ENCODE measurements around the gene TNS1. TPM values are rescaled to one million over a fixed set of nuclear protein-coding genes. Genes with fewer than 3 reads are reported as not detected.

TNS1 gene
- total and polyA plus RNA-seq, 2 experiments from 2014 or later, result 81.6 to 99.3 TPM

DNA sequence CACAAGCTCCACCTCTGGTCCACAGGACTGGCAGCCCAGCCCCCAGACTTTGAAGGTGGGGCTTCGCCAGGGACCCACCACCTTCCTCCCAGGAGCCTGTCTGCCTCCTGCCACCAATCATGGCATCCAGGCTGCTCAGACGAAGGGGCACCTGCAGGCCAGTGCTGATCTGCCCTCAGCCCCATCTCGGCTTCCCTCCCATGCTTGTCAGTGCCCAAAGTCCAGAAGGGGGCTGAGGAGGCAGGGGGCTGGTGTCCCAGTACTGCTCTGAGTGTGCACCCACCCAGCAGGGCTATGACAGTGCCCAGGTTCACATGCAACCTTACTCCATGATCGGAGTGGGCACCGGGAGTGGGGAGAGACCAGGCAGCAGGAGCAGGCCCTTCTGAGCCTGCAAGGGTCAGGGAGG is 40.9 kb upstream of the TNS1 start:
- Histone ChIP-seq H3K27me3 (replicated peaks; ENCODE audit: insufficient read depth) (peaks cover 69% of the 10 kb centered on the region), H3F3A (ENCODE audit: insufficient read depth) (no peaks in the 10 kb centered on the region), H3K9ac (no peak overlapping the region), H3K27ac (no peak overlapping the region), H3K36me3 (ENCODE audit: low read depth) (no peaks in the 10 kb centered on the region), H3K4me1 (ENCODE audit: insufficient read depth) (no peaks in the 10 kb centered on the region), H4K20me1 (ENCODE audit: insufficient read depth) (no peaks in the 10 kb centered on the region), H2AFZ (no peak overlapping the region), H3K9me3 (ENCODE audit: low read depth) (no peaks in the 10 kb centered on the region), H3K79me2 (ENCODE audit: insufficient read depth) (no peaks in the 10 kb centered on the region), H3K4me2 (ENCODE audit: unreplicated experiment) (no peak overlapping the region), H3K9me2 (ENCODE audit: insufficient read depth) (no peaks in the 10 kb centered on the region), H3K4me3 (no peak overlapping the region)
- WGBS, 2 experiments (ENCODE audit: low coverage in 1 of 2, low lambda C conversion rate in 2 of 2, missing lambda C conversion rate in 2 of 2), result 72 to 80% methylated on average over 5 of the region's 5 CpGs
- no peak for TF ChIP-seq EZH2 (IDR thresholded peaks at IDR 0.05; ENCODE audit: insufficient read depth, poor library complexity, severe bottlenecking)
- no peak for TF ChIP-seq EZH2phosphoT487 (IDR thresholded peaks at IDR 0.05; ENCODE audit: insufficient read depth, low read depth)
- DNase-seq, result no peak
- in situ Hi-C loops (cut with MboI), result no loop called here

DNA sequence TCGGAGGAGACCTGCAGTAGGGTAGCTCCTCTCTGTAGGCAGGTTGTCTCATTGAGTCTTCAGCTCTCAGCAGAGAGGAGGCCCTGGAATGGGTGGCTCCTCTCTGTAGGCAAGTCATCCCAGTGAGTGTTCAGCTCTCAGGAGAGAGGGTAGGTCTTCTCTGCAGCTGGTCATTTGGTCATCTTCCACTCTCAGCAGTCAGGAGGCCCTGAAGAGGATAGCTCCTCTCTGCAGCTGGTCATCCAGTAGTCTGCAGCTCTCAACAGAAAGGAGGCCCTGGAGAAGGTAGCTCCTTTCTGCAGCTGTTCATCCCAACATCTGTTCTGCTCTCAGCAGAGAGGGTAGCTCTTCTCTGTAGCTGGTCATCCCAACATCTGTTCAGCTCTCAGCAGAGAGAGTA is 40.3 kb upstream of the TNS1 start:
- no peaks in the 10 kb centered on the region for H3K9me2 ChIP-seq (ENCODE audit: insufficient read depth)
- WGBS, 2 experiments (ENCODE audit: low coverage in 1 of 2, low lambda C conversion rate in 2 of 2, missing lambda C conversion rate in 2 of 2), result 80 to 81% methylated on average over 1 of the region's 1 CpG
- no peak overlapping the region for H3K4me2 ChIP-seq (ENCODE audit: unreplicated experiment)

DNA sequence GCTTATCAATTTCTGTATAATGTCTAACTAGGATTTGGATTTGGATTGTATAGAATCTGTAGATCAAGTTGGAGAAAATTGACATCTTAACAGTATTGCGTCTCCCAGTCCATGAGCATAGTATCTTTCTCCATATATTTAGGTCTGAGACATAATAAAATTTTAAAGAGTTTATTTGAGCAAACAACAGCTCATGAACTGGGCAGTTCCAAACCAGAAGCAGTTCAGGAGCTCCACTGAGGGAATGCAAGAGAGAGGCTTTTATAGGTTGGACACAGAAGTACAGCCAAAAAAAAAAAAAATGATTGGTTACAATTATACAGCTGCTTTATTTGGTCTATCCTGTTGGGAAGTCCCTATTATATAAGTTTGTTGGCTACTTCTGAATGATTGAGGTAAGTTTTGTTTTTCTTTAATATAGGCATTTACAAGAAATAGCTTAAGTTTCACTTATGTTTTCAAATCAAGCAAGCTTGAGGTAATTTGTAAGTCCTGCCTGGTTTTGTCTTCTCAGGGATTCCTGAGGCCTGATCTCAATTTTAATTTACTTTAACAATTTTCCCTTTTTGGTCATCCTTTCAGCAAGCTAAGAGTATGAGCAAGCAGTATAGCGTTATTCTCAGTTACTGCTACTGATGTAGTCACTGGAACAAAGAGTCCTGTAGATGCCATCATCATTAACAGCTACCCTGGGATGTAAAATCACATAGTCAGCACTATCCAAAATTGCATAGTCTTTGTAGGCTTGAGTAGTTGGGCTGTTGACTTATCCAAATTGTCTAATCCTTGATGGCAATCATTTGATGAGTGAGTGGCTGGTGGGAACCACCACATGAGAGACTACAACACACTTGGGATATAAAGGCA is 38.7 kb upstream of the TNS1 start:
- Histone ChIP-seq H3K4me2 (ENCODE audit: unreplicated experiment) (no peak overlapping the region), H3K9me2 (ENCODE audit: insufficient read depth) (no peaks in the 10 kb centered on the region), H4K20me1 (ENCODE audit: insufficient read depth) (no peaks in the 10 kb centered on the region), H3K4me1 (ENCODE audit: insufficient read depth) (no peaks in the 10 kb centered on the region), H3K9ac (no peak overlapping the region), H3F3A (ENCODE audit: insufficient read depth) (no peaks in the 10 kb centered on the region), H3K36me3 (ENCODE audit: low read depth) (no peaks in the 10 kb centered on the region), H3K27me3 (replicated peaks; ENCODE audit: insufficient read depth) (peaks cover 65% of the 10 kb centered on the region), H2AFZ (no peak overlapping the region), H3K9me3 (ENCODE audit: low read depth) (no peaks in the 10 kb centered on the region), H3K4me3 (no peak overlapping the region), H3K27ac (no peak overlapping the region), H3K79me2 (ENCODE audit: insufficient read depth) (no peaks in the 10 kb centered on the region)
- in situ Hi-C loops (cut with MboI), result no loop called here
- TF ChIP-seq EZH2phosphoT487 (IDR thresholded peaks at IDR 0.05; ENCODE audit: insufficient read depth, low read depth), result no peak
- no peak for TF ChIP-seq EZH2 (IDR thresholded peaks at IDR 0.05; ENCODE audit: insufficient read depth, poor library complexity, severe bottlenecking)
- peak; percentile 17 for DNase-seq
- 77 to 79% methylated on average over 2 of the region's 2 CpGs for WGBS, 2 experiments (ENCODE audit: low coverage in 1 of 2, low lambda C conversion rate in 2 of 2, missing lambda C conversion rate in 2 of 2)

More for the DNA sequence above, 40.3 kb upstream of the TNS1 start:
- TF ChIP-seq EZH2 (IDR thresholded peaks at IDR 0.05; ENCODE audit: insufficient read depth, poor library complexity, severe bottlenecking), result no peak
- TF ChIP-seq EZH2phosphoT487 (IDR thresholded peaks at IDR 0.05; ENCODE audit: insufficient read depth, low read depth), result no peak
- Histone ChIP-seq H3K79me2 (ENCODE audit: insufficient read depth) (no peaks in the 10 kb centered on the region), H3F3A (ENCODE audit: insufficient read depth) (no peaks in the 10 kb centered on the region), H3K9ac (no peak overlapping the region), H2AFZ (no peak overlapping the region), H3K27me3 (replicated peaks; ENCODE audit: insufficient read depth) (peaks cover 64% of the 10 kb centered on the region), H3K4me1 (ENCODE audit: insufficient read depth) (no peaks in the 10 kb centered on the region), H3K36me3 (ENCODE audit: low read depth) (no peaks in the 10 kb centered on the region), H3K4me3 (no peak overlapping the region), H3K9me3 (ENCODE audit: low read depth) (no peaks in the 10 kb centered on the region), H4K20me1 (ENCODE audit: insufficient read depth) (no peaks in the 10 kb centered on the region), H3K27ac (no peak overlapping the region)
- no peak for DNase-seq
- in situ Hi-C loops (cut with MboI), result no loop called here

DNA sequence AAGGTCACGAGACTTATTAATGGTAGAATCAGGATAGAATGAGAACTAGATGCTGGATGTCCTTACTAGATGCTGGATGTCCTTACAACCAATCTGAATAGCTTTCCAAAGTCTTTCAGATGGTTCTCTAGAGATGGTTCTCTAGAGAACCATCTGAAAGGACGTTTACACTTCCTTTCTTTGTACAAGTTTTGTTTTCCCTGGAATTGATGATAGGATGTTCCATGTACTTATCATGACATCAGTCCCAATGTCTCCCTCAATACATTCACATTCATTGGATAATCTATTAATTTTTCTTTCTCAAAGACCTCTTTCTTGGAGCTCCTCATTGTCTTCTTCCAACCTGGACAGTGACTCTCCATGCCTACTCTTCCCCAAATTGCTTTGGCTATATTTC is 38.1 kb upstream of the TNS1 start:
- Histone ChIP-seq H3K9me2 (ENCODE audit: insufficient read depth) (no peaks in the 10 kb centered on the region), H3K4me2 (ENCODE audit: unreplicated experiment) (no peak overlapping the region), H3K9me3 (ENCODE audit: low read depth) (no peaks in the 10 kb centered on the region), H3K79me2 (ENCODE audit: insufficient read depth) (no peaks in the 10 kb centered on the region), H4K20me1 (ENCODE audit: insufficient read depth) (no peaks in the 10 kb centered on the region), H2AFZ (no peak overlapping the region), H3K9ac (no peak overlapping the region), H3K27ac (no peak overlapping the region), H3K36me3 (ENCODE audit: low read depth) (no peaks in the 10 kb centered on the region), H3K4me3 (no peak overlapping the region), H3K4me1 (ENCODE audit: insufficient read depth) (no peaks in the 10 kb centered on the region), H3K27me3 (replicated peaks; ENCODE audit: insufficient read depth) (peaks cover 59% of the 10 kb centered on the region), H3F3A (ENCODE audit: insufficient read depth) (no peaks in the 10 kb centered on the region)
- TF ChIP-seq EZH2 (IDR thresholded peaks at IDR 0.05; ENCODE audit: insufficient read depth, poor library complexity, severe bottlenecking) (no peak), EZH2phosphoT487 (IDR thresholded peaks at IDR 0.05; ENCODE audit: insufficient read depth, low read depth) (no peak)
- no peak for DNase-seq
- in situ Hi-C loops (cut with MboI), result no loop called here
- 37 to 54% methylated on average over 2 of the region's 2 CpGs for WGBS, 2 experiments (ENCODE audit: low coverage in 1 of 2, low lambda C conversion rate in 2 of 2, missing lambda C conversion rate in 2 of 2)

Measured in GM23248 (cell line).